OCI-LY1 (cell line): ENCODE measurements around the gene ERGIC1.

Experiments
- H2AFZ ChIP-seq: fragments of 200-600 bp; sonication (generic), shearing (Covaris generic); 2 replicates; pipeline ENCODE4 v1.6.0; 2014; ENCODE audit warnings: antibody characterized with exemption, mild to moderate bottlenecking, low read length
- H3F3A ChIP-seq: fragments of 200-600 bp; sonication (generic), shearing (Covaris generic); 2 replicates; pipeline ENCODE4 v1.6.0; 2014; ENCODE audit warnings: mild to moderate bottlenecking, antibody characterized with exemption, low read length, moderate library complexity; ENCODE audit not compliant: insufficient read depth
- H3K27ac ChIP-seq: fragments of 200-600 bp; sonication (generic); 2 replicates; pipeline ENCODE4 v1.5.1; 2014; ENCODE audit warnings: low read length, mixed run types, mild to moderate bottlenecking, low read depth; ENCODE audit not compliant: poor library complexity, severe bottlenecking
- H3K27me3 ChIP-seq: fragments of 200-600 bp; sonication (generic); 2 replicates; pipeline ENCODE4 v1.6.0; 2014; ENCODE audit warnings: antibody characterized with exemption, mild to moderate bottlenecking, low read length, moderate library complexity; ENCODE audit not compliant: insufficient read depth
- H3K36me3 ChIP-seq: fragments of 200-600 bp; sonication (generic); 2 replicates; pipeline ENCODE4 v1.6.1; 2014; ENCODE audit warnings: mild to moderate bottlenecking, antibody characterized with exemption, low read length, moderate library complexity, mixed read lengths; ENCODE audit not compliant: insufficient read depth
- H3K4me1 ChIP-seq: fragments of 200-600 bp; sonication (generic); 2 replicates; pipeline ENCODE4 v1.5.1; 2014; ENCODE audit warnings: mild to moderate bottlenecking, low read length, moderate library complexity; ENCODE audit not compliant: insufficient read depth, severe bottlenecking
- H3K4me2 ChIP-seq: fragments of 200-600 bp; sonication (generic), shearing (Covaris generic); 2 replicates; pipeline ENCODE4 v1.6.1; 2014; ENCODE audit warnings: low read length
- H3K4me3 ChIP-seq: fragments of 200-600 bp; sonication (generic); 2 replicates; pipeline ENCODE4 v1.5.1; 2014; ENCODE audit warnings: low read length, low read depth, mild to moderate bottlenecking, mixed read lengths; ENCODE audit not compliant: poor library complexity, severe bottlenecking
- H3K79me2 ChIP-seq: fragments of 200-600 bp; shearing (Covaris generic); 2 replicates; pipeline ENCODE4 v1.6.1; 2016; ENCODE audit warnings: mixed run types, low read length, mixed read lengths; ENCODE audit not compliant: insufficient read depth
- H3K9ac ChIP-seq: fragments of 200-600 bp; sonication (generic), shearing (Covaris generic); 2 replicates; pipeline ENCODE4 v1.6.1; 2014; ENCODE audit warnings: mild to moderate bottlenecking, low read length, mixed read lengths
- H3K9me2 ChIP-seq: fragments of 200-600 bp; sonication (generic), shearing (Covaris generic); 2 replicates; pipeline ENCODE4 v1.6.1; 2014; ENCODE audit warnings: low read depth, mild to moderate bottlenecking, low read length, mixed read lengths
- H3K9me3 ChIP-seq: fragments of 200-600 bp; shearing (Covaris generic); 2 replicates; pipeline ENCODE4 v1.6.1; 2014; ENCODE audit warnings: low read length, mixed read lengths
- H4K20me1 ChIP-seq: fragments of 200-600 bp; sonication (generic), shearing (Covaris generic); 2 replicates; pipeline ENCODE4 v1.6.0; 2016; ENCODE audit warnings: mild to moderate bottlenecking, low read length; ENCODE audit not compliant: insufficient read depth
- EZH2 ChIP-seq: fragments of 200-600 bp; sonication (generic), shearing (Covaris generic); IDR thresholded peaks from 2 replicates; pipeline ENCODE4 v1.8.0; 2017; ENCODE audit warnings: borderline replicate concordance, mixed run types, mild to moderate bottlenecking, antibody characterized with exemption, low read length, moderate library complexity, mixed read lengths
- TF ChIP-seq, protein P1 (sequence below): fragments of 200-600 bp; sonication (generic), shearing (Covaris generic); IDR thresholded peaks from 2 replicates; pipeline ENCODE4 v1.5.1; 2017; ENCODE audit warnings: mild to moderate bottlenecking, antibody characterized with exemption, low read length, moderate library complexity, mixed read lengths

Gene ERGIC1

DNA sequence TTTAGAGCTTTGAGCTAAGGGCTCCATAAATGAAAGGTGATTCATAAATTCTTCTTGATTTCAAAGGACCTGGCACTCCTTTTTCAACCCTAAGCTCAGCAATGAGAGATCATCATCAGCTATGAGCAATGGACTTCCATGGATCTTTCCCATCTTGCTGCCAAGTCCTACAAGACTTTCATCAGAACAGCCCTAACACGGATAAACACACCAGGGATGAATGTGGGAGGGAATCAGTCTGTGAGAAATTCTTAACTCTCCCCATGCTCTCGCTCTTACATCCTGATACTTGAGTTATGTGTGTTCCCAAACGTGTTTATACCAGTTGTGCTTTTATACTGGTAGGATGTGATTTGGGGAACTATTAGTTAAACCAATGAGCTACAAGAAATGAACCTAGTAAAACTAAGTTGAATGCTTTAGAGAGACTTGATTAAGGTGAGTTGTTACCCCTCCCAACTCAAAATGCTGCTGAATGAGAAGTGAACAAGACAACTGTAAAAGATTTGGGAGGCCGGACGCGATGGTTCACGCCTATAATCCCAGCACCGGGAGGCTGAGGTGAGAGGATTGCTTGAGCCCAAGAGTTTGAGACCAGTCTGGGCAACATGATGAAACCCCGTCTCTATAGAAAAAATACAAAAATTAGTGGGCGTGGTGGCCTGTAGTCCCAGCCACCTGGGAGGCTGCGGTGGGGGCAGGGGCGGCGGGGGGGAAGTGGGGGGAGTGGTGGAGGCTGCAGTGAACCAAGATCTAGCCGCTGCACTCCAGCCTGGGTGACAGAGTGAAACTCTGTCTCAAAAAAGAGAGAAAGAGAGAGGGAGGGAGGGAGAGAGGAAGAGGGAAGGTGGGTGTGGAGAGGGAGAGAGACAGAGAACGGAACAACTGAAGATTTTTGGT lies 120.0 kb downstream of the ERGIC1 start:
- Histone ChIP-seq H3K9ac (no peak overlapping the region), H4K20me1 (no peaks in the 10 kb centered on the region), H3K4me2 (no peak overlapping the region), H3K9me3 (0 out of 2 replicates have a peak, but pooled peaks cover 2% of the 10 kb centered on the region), H3K9me2 (no peaks in the 10 kb centered on the region), H3K4me3 (no peak overlapping the region), H3K36me3 (no peaks in the 10 kb centered on the region), H3K27ac (no peak overlapping the region), H2AFZ (no peak overlapping the region), H3K79me2 (no peaks in the 10 kb centered on the region), H3F3A (no peaks in the 10 kb centered on the region), H3K27me3 (no peaks in the 10 kb centered on the region), H3K4me1 (no peaks in the 10 kb centered on the region)
- no peak for TF ChIP-seq EZH2
- TF ChIP-seq, protein P1, sequence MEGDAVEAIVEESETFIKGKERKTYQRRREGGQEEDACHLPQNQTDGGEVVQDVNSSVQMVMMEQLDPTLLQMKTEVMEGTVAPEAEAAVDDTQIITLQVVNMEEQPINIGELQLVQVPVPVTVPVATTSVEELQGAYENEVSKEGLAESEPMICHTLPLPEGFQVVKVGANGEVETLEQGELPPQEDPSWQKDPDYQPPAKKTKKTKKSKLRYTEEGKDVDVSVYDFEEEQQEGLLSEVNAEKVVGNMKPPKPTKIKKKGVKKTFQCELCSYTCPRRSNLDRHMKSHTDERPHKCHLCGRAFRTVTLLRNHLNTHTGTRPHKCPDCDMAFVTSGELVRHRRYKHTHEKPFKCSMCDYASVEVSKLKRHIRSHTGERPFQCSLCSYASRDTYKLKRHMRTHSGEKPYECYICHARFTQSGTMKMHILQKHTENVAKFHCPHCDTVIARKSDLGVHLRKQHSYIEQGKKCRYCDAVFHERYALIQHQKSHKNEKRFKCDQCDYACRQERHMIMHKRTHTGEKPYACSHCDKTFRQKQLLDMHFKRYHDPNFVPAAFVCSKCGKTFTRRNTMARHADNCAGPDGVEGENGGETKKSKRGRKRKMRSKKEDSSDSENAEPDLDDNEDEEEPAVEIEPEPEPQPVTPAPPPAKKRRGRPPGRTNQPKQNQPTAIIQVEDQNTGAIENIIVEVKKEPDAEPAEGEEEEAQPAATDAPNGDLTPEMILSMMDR, result no peak

GRCh38 chr5:172954751-172955159 lies 120.7 kb downstream of the ERGIC1 start:
- no peaks in the 10 kb centered on the region for H4K20me1 ChIP-seq
- H3K4me1 ChIP-seq, result peaks cover 3% of the 10 kb centered on the region
- no peak overlapping the region for H3K9ac ChIP-seq
- no peaks in the 10 kb centered on the region for H3K36me3 ChIP-seq
- no peak overlapping the region for H3K4me3 ChIP-seq
- 0 out of 2 replicates have a peak, but pooled peaks cover 2% of the 10 kb centered on the region for H3K9me3 ChIP-seq
- H2AFZ ChIP-seq, result no peak overlapping the region
- TF ChIP-seq, protein P1, result no peak
- TF ChIP-seq EZH2, result no peak
- H3K9me2 ChIP-seq, result no peaks in the 10 kb centered on the region
- H3K4me2 ChIP-seq, result no peak overlapping the region
- no peaks in the 10 kb centered on the region for H3F3A ChIP-seq
- no peak overlapping the region for H3K27ac ChIP-seq
- H3K79me2 ChIP-seq, result no peaks in the 10 kb centered on the region
- H3K27me3 ChIP-seq, result no peaks in the 10 kb centered on the region

DNA sequence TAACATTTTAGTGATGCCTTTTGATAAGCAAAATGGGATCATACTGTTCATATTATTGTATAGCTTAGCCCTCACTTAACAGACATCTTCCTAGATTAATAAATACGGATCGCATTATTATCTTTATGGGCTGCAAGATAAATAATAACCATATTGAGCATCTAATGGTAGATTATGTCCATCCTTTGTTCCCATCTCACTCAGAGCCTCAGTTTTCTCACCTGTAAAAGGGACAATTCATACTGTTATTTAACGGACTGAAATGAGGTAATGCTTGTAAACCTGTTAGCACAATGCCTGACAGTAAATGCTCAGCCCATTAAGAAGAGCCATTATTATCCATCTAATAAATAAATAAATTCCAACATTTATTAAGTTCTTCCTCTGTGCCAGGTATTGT lies 122.2 kb downstream of the ERGIC1 start:
- Histone ChIP-seq H4K20me1 (no peaks in the 10 kb centered on the region), H3K79me2 (no peaks in the 10 kb centered on the region), H3K9me3 (0 out of 2 replicates have a peak, but pooled peaks cover 2% of the 10 kb centered on the region), H3K36me3 (no peaks in the 10 kb centered on the region), H3K27ac (no peak overlapping the region), H3K4me3 (no peak overlapping the region), H3K9me2 (no peaks in the 10 kb centered on the region), H3K4me2 (no peak overlapping the region), H3K27me3 (no peaks in the 10 kb centered on the region), H2AFZ (no peak overlapping the region), H3F3A (no peaks in the 10 kb centered on the region), H3K4me1 (peaks cover 15% of the 10 kb centered on the region), H3K9ac (no peak overlapping the region)
- TF ChIP-seq, protein P1, result no peak
- TF ChIP-seq EZH2, result no peak
